Fibroblast of mammary gland (primary cell): ENCODE results near the gene DZIP1.

ENCODE experiments used
- DNase-seq: peaks from one replicate; pipeline ENCODE4 v3.0.0-alpha.2; 2010; ENCODE audit warnings: low read depth
- H3K4me3 ChIP-seq: 2 replicates; pipeline ENCODE4 v1.5.1; 2011; ENCODE audit warnings: low read depth, mild to moderate bottlenecking, low read length, moderate library complexity; ENCODE audit not compliant: control insufficient read depth
- CTCF ChIP-seq: conservative IDR thresholded peaks from 2 replicates; pipeline ENCODE4 v1.5.1; 2011; ENCODE audit warnings: low read depth, low read length, inconsistent platforms; ENCODE audit not compliant: control insufficient read depth, insufficient read depth

DZIP1 gene

GRCh38 chr13:95642999-95643398 is 1.5 kb downstream of the DZIP1 start:
- H3K4me3 ChIP-seq: peak overlapping the region; percentile 67

GRCh38 chr13:95642028-95642621 is 2.4 kb downstream of the DZIP1 start:
- TF ChIP-seq CTCF: no peak
- peak overlapping the region; percentile 67 for H3K4me3 ChIP-seq
- peak; percentile 40 for DNase-seq

More at GRCh38 chr13:95642999-95643398, 1.5 kb downstream of the DZIP1 start:
- TF ChIP-seq CTCF: no peak
- DNase-seq: no peak

- no peak for TF ChIP-seq CTCF
- DNase-seq: peak; percentile 52
- H3K4me3 ChIP-seq: peak overlapping the region; percentile 67
Measured at GRCh38 chr13:95641291-95642027, 3.0 kb downstream of the DZIP1 start.

- H3K4me3 ChIP-seq: no peak overlapping the region
- no peak for DNase-seq
Measured at GRCh38 chr13:95636853-95637252, 7.7 kb downstream of the DZIP1 start.

GRCh38 chr13:95630593-95630992 is 13.9 kb downstream of the DZIP1 start:
- no peak overlapping the region for H3K4me3 ChIP-seq
- TF ChIP-seq CTCF: no peak
- DNase-seq: no peak

More at GRCh38 chr13:95636853-95637252, 7.7 kb downstream of the DZIP1 start:
- TF ChIP-seq CTCF: no peak

GRCh38 chr13:95629071-95629470 is 15.4 kb downstream of the DZIP1 start:
- DNase-seq: no peak
- no peak overlapping the region for H3K4me3 ChIP-seq
- no peak for TF ChIP-seq CTCF

GRCh38 chr13:95628488-95628887 is 16.0 kb downstream of the DZIP1 start:
- no peak for TF ChIP-seq CTCF
- no peak overlapping the region for H3K4me3 ChIP-seq

More at GRCh38 chr13:95628488-95628887, 16.0 kb downstream of the DZIP1 start:
- DNase-seq: peak; percentile 20
